HG02763 (cell line): ENCODE measurements around the gene ALDH1A2.

Experiments
- ATAC-seq: cut with Tn5 transposase; IDR thresholded peaks from one replicate; pipeline ENCODE4 v1.9.1; 2021; ENCODE audit warnings: mild to moderate bottlenecking, moderate library complexity; ENCODE audit not compliant: unreplicated experiment

Gene ALDH1A2

GRCh38 chr15:57911247-57911646, 154.3 kb downstream of the ALDH1A2 start:
- ATAC-seq, result no peak

- no peak for ATAC-seq
Observed at GRCh38 chr15:57910672-57911071, 154.8 kb downstream of the ALDH1A2 start.

- ATAC-seq, result no peak
Observed at GRCh38 chr15:57909388-57909787, 156.1 kb downstream of the ALDH1A2 start.

GRCh38 chr15:57903626-57904025, 161.9 kb downstream of the ALDH1A2 start:
- ATAC-seq, result no peak
